Measurements from ENCODE around the gene GLUL. TPM values are rescaled to one million over a fixed set of nuclear protein-coding genes. Genes with fewer than 3 reads are reported as not detected.

GLUL gene
- total RNA-seq, 2 donors from 2014 or later, result 538 to 1,389 TPM

GRCh38 chr1:182350839-182351238 lies 40.8 kb downstream of the GLUL start:
- Histone ChIP-seq H3K4me1 (replicated peaks) (no peaks in the 10 kb centered on the region), H3K9me3 (no peaks in the 10 kb centered on the region), H3K27ac (no peak overlapping the region), H3K4me3 (no peak overlapping the region), H3K27me3 (replicated peaks; ENCODE audit: insufficient read depth) (no peaks in the 10 kb centered on the region), H3K36me3 (no peaks in the 10 kb centered on the region)
- DNase-seq (ENCODE audit: low spot score), result no peak
- TF ChIP-seq CTCF (IDR thresholded peaks at IDR 0.05) (no peak), POLR2AphosphoS5 (IDR thresholded peaks at IDR 0.05) (no peak), POLR2A (IDR thresholded peaks at IDR 0.05) (no peak)
- intact Hi-C loops (cut with DNase I), result no loop called here
- WGBS, result 90% methylated on average over 2 of the region's 2 CpGs

GRCh38 chr1:182348961-182349747 lies 42.4 kb downstream of the GLUL start:
- TF ChIP-seq POLR2AphosphoS5 (IDR thresholded peaks at IDR 0.05) (peak; percentile 47), CTCF (IDR thresholded peaks at IDR 0.05) (no peak), POLR2A (IDR thresholded peaks at IDR 0.05) (no peak)
- WGBS, result 84% methylated on average over 6 of the region's 6 CpGs
- no peaks in the 10 kb centered on the region for H3K36me3 ChIP-seq
- no peaks in the 10 kb centered on the region for H3K27me3 ChIP-seq (replicated peaks; ENCODE audit: insufficient read depth)
- H3K9me3 ChIP-seq, result no peaks in the 10 kb centered on the region
- H3K4me1 ChIP-seq (replicated peaks), result no peaks in the 10 kb centered on the region
- intact Hi-C loops (cut with DNase I), result loop anchor here (2.0 to 5.0 kb wide), 2 partner anchors 42 to 52 kb away; partner anchors contain the start of gene GLUL
- H3K4me3 ChIP-seq, result no peak overlapping the region
- DNase-seq (ENCODE audit: low spot score), result no peak
- peak overlapping the region in 1 of 2 donors; percentile 27 for H3K27ac ChIP-seq

- DNase-seq (ENCODE audit: low spot score), result no peak
- Histone ChIP-seq H3K36me3 (no peaks in the 10 kb centered on the region), H3K27me3 (replicated peaks; ENCODE audit: insufficient read depth) (no peaks in the 10 kb centered on the region), H3K9me3 (no peaks in the 10 kb centered on the region), H3K27ac (no peak overlapping the region), H3K4me1 (replicated peaks) (no peaks in the 10 kb centered on the region), H3K4me3 (no peak overlapping the region)
- intact Hi-C loops (cut with DNase I), result loop anchor here (5.0 kb wide), 1 partner anchor 50 kb away; no protein-coding TSS in a partner anchor
- WGBS, result 61% methylated on average over 5 of the region's 5 CpGs
- TF ChIP-seq CTCF (IDR thresholded peaks at IDR 0.05), result no peak
- no peak for TF ChIP-seq POLR2AphosphoS5 (IDR thresholded peaks at IDR 0.05)
- no peak for TF ChIP-seq POLR2A (IDR thresholded peaks at IDR 0.05)
Measured at GRCh38 chr1:182347019-182347418, 44.6 kb downstream of the GLUL start.

GRCh38 chr1:182340233-182341058 lies 51.1 kb downstream of the GLUL start:
- H3K4me1 ChIP-seq (replicated peaks), result no peaks in the 10 kb centered on the region
- no peaks in the 10 kb centered on the region for H3K27me3 ChIP-seq (replicated peaks; ENCODE audit: insufficient read depth)
- no peak for DNase-seq (ENCODE audit: low spot score)
- TF ChIP-seq POLR2A (IDR thresholded peaks at IDR 0.05) (no peak), CTCF (IDR thresholded peaks at IDR 0.05) (no peak), POLR2AphosphoS5 (IDR thresholded peaks at IDR 0.05) (no peak)
- WGBS, result 65% methylated on average over 10 of the region's 10 CpGs
- no peak overlapping the region for H3K4me3 ChIP-seq
- H3K36me3 ChIP-seq, result no peaks in the 10 kb centered on the region
- intact Hi-C loops (cut with DNase I), result no loop called here
- no peaks in the 10 kb centered on the region for H3K9me3 ChIP-seq
- H3K27ac ChIP-seq, result no peak overlapping the region
